ENCODE data around the gene TPRA1. TPM values are rescaled to one million over a fixed set of nuclear protein-coding genes. Genes with fewer than 3 reads are reported as not detected.

The TPRA1 gene
- total and polyA plus RNA-seq, 7 donors = 20.7 to 26.7 (median 24.2) TPM

- no peak overlapping the region for H3K27ac ChIP-seq
- DNase-seq = no peak
- TF ChIP-seq CTCF (IDR thresholded peaks at IDR 0.05) = no peak
- intact Hi-C loops (cut with DNase I) = no loop called here
- peak overlapping the region; percentile 68 for H3K4me3 ChIP-seq
- no peaks in the 10 kb centered on the region for H3K36me3 ChIP-seq (ENCODE audit: insufficient read depth in 1 of 2, low read depth in 1 of 2)
- 76 to 81% (median 80%) methylated on average over 12 of the region's 12 CpGs for WGBS, 3 donors
- peaks cover 4% of the 10 kb centered on the region for H3K4me1 ChIP-seq
- H3K9me3 ChIP-seq = no peaks in the 10 kb centered on the region
- no peaks in the 10 kb centered on the region for H3K27me3 ChIP-seq (ENCODE audit: insufficient read depth in 3 of 3, low read length in 2 of 3)
- ATAC-seq = no peak
Observed at GRCh38 chr3:127597020-127597771, 6.7 kb upstream of the TPRA1 start.

GRCh38 chr3:127595303-127595702 is 4.8 kb upstream of the TPRA1 start:
- H3K4me3 ChIP-seq = no peak overlapping the region
- peak in 1 of 2 donors; percentile 18 for DNase-seq
- no peak overlapping the region for H3K27ac ChIP-seq
- intact Hi-C loops (cut with DNase I) = no loop called here
- 74 to 79% (median 77%) methylated on average over 4 of the region's 4 CpGs for WGBS, 3 donors
- H3K9me3 ChIP-seq = no peaks in the 10 kb centered on the region
- H3K36me3 ChIP-seq (ENCODE audit: insufficient read depth in 1 of 2, low read depth in 1 of 2) = no peaks in the 10 kb centered on the region
- no peak for ATAC-seq
- no peak for TF ChIP-seq CTCF (IDR thresholded peaks at IDR 0.05)
- no peaks in the 10 kb centered on the region for H3K27me3 ChIP-seq (ENCODE audit: insufficient read depth in 3 of 3, low read length in 2 of 3)
- H3K4me1 ChIP-seq = peaks cover 8% of the 10 kb centered on the region

GRCh38 chr3:127593178-127593577 is 2.6 kb upstream of the TPRA1 start:
- Histone ChIP-seq H3K4me3 (no peak overlapping the region), H3K36me3 (ENCODE audit: insufficient read depth in 1 of 2, low read depth in 1 of 2) (no peaks in the 10 kb centered on the region), H3K9me3 (no peaks in the 10 kb centered on the region), H3K27me3 (ENCODE audit: insufficient read depth in 3 of 3, low read length in 2 of 3) (no peaks in the 10 kb centered on the region), H3K27ac (no peak overlapping the region), H3K4me1 (peaks cover 16% of the 10 kb centered on the region)
- DNase-seq = no peak
- ATAC-seq = no peak
- TF ChIP-seq CTCF (IDR thresholded peaks at IDR 0.05) = no peak
- intact Hi-C loops (cut with DNase I) = no loop called here
- WGBS, 3 donors = 84 to 90% (median 84%) methylated on average over 5 of the region's 5 CpGs

- Histone ChIP-seq H3K27me3 (ENCODE audit: insufficient read depth in 3 of 3, low read length in 2 of 3) (no peaks in the 10 kb centered on the region), H3K4me3 (peak overlapping the region; percentile 99), H3K9me3 (no peaks in the 10 kb centered on the region), H3K27ac (peak overlapping the region; percentile 94), H3K36me3 (ENCODE audit: insufficient read depth in 1 of 2, low read depth in 1 of 2) (no peaks in the 10 kb centered on the region), H3K4me1 (peaks cover 28% of the 10 kb centered on the region)
- intact Hi-C loops (cut with DNase I) = no loop called here
- DNase-seq (no peak), ATAC-seq (peak; percentile 70 to 82 (median 76))
- 0 to 1% (median 0%) methylated on average over 23 to 41 of the region's 41 CpGs for WGBS, 3 donors
- TF ChIP-seq CTCF (IDR thresholded peaks at IDR 0.05) = no peak
Observed at GRCh38 chr3:127590282-127590592, 296 bp downstream of the TPRA1 start.

Data from psoas muscle (tissue), 8 donors.